Suppressor macrophage (primary cell): Measurements from ENCODE around the gene AS3MT.
"Not testable (repeated sequence)": the region's sequence is repeated elsewhere in the genome, so short reads cannot be mapped to it uniquely, and the experiment has no call there.

Experiments used
- DNase-seq, 4 experiments: peaks; one replicate each; pipeline ENCODE4 v3.0.0-alpha.2; 2020 to 2022

Gene AS3MT

GRCh38 chr10:102919246-102919959 lies 50.1 kb downstream of the AS3MT start:
- peak in 1 of 4 experiments; percentile 3 for DNase-seq

- no peak for DNase-seq
Measured at GRCh38 chr10:102919992-102920739, 50.9 kb downstream of the AS3MT start.

DNA sequence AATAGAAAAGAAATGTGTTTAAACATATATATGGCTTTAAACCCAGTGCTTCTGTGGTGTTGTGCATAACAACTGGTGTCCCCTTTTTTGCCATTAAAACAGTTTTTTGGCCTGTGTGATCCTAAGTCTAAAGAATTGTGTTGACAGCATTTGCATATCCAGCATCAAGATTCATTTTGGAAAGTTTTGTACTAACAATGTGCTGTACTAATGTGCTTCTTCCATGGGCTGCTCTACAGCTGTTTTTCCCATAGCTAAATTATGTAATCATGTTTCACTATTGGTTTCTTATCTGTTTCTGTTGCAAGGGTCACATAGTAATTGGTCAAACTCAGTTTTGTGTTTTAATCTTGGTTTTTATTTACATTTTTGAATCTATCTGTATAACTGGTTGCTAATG lies 54.3 kb downstream of the AS3MT start:
- DNase-seq: no peak

DNA sequence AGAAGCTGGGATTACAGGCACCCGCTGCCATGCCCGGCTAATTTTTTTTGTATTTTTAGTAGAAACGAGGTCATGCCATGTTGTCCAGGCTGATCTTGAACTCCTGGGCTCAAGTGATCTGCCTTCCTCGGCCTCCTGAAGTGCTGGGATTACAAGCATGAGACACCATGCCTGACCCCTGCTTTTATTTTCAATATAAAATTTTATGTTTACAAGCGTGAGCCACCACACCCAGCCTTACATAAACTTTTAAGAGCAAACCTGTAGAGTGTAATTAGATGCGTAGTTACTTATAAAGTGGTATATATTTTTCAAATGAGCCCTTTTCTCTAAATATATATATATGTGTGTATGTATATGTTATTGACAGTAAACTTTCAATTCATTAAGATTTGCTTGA lies 57.6 kb downstream of the AS3MT start:
- DNase-seq: no peak

DNA sequence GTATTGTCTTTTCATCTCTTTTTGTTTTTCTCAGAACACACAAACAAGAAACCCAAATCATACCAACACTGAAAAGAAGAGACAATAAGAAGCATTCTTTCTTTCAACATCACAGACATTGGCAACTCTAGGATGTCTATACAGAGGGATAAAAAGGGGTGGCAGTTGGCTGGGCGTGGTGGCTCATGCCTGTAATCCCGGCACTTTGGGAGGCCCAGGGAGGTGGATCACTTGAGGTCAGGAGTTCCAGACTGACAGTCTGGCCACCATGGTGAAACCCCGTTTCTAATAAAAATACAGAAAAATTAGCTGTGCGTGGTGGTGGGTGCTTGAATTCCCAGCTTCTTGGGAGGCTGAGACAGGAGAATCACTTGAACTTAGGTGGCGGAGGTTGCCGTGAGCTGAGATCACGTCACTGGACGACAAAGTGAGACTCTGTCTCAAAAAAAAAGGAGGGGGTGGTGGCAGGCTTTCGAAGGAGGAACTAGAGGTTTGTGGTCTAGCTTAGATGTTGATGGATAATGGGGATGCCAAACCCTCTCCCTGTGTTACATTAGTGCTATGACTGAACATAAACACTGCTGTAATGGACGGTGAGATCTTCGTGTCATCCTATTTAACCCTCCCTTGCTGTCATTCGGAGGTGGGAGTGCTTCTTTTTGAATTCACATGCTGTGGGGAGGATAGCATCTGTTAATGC lies 58.2 kb downstream of the AS3MT start:
- peak; percentile 33 to 63 (median 56) for DNase-seq

GRCh38 chr10:102928442-102928841 lies 59.2 kb downstream of the AS3MT start:
- DNase-seq: not testable (repeated sequence)

- no peak for DNase-seq
Measured at GRCh38 chr10:102930720-102931119, 61.5 kb downstream of the AS3MT start.

DNA sequence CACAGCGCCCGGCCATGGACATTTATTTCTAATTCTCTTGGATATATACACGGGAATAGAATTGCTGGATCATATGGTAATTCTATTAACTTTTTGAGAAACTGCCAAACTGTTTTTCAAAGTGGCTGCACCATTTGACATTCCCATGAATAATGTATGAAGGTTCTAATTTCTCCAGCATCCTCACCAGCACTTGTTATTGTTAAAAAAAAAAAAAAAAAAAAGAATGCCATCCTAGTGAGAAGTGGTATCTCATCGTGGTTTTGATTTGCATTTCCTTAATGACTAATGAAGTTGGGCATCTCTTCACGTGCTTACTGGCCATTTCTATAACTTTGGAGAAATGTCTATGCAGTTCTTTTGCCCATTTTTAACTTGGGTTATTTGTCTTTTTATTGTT lies 62.4 kb downstream of the AS3MT start:
- DNase-seq: no peak

- DNase-seq: no peak
Measured at GRCh38 chr10:102935505-102935904, 66.2 kb downstream of the AS3MT start.

DNA sequence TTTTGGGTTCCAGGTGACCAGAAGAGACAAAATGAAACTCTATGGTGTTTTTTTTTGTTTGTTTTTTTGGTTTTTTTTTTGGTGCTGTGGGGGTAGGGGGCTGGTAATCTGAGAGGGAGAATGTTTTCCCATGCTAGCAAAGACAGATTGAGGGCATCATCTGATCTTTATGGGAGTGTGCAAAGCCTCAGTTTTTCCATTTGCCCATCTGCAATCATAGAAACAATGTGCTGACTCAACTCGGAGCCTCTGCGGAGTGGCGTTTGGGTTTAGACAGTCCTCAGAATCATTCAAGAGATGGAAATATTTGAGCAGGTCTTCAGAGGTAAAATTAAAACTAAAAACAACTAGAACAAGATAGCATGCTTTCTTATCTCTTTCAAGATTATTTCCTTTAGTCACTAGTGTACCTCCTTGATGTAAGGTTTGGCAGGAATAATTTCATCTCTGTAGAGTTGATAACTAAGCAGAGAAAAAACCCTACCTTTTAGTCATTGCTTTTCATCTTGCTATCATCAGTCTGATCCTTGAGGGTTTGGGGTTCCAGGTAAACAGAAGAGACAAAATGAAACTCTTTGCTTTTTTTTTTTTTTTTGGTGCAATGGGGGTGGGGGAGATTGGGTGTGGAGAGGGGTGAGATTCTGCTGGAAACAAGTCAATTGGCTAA lies 66.8 kb downstream of the AS3MT start:
- DNase-seq: no peak

- DNase-seq: no peak
Measured at GRCh38 chr10:102941401-102941800, 72.1 kb downstream of the AS3MT start.

GRCh38 chr10:102945449-102945848 lies 76.2 kb downstream of the AS3MT start:
- no peak for DNase-seq

- DNase-seq: no peak
Measured at GRCh38 chr10:102945962-102946361, 76.7 kb downstream of the AS3MT start.

- DNase-seq: no peak
Measured at GRCh38 chr10:102946992-102947391, 77.7 kb downstream of the AS3MT start.

GRCh38 chr10:102948176-102948575 lies 78.9 kb downstream of the AS3MT start:
- no peak for DNase-seq

DNA sequence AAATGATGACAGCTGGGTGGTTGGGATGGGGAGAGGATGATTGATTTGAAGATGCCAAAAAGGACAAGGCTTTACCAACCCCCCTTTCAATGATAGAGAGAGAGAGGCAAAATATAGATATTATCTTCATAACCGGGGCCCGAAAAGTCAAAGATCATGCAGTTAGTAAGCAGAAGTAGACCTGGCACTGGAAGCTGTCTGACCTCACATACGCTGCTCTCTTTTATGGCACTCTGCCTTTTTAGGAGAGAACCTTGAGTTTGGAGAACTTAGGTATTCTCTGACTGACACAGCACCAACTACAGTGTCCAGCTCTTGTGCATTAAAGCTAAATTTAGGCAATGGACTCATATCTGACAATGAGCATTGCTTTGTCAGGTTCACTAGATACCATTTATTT lies 79.5 kb downstream of the AS3MT start:
- DNase-seq: no peak

GRCh38 chr10:102949916-102950315 lies 80.6 kb downstream of the AS3MT start:
- no peak for DNase-seq

GRCh38 chr10:102951316-102951715 lies 82.0 kb downstream of the AS3MT start:
- no peak for DNase-seq
